ENCODE results near the gene IMPDH2.

IMPDH2 gene

DNA sequence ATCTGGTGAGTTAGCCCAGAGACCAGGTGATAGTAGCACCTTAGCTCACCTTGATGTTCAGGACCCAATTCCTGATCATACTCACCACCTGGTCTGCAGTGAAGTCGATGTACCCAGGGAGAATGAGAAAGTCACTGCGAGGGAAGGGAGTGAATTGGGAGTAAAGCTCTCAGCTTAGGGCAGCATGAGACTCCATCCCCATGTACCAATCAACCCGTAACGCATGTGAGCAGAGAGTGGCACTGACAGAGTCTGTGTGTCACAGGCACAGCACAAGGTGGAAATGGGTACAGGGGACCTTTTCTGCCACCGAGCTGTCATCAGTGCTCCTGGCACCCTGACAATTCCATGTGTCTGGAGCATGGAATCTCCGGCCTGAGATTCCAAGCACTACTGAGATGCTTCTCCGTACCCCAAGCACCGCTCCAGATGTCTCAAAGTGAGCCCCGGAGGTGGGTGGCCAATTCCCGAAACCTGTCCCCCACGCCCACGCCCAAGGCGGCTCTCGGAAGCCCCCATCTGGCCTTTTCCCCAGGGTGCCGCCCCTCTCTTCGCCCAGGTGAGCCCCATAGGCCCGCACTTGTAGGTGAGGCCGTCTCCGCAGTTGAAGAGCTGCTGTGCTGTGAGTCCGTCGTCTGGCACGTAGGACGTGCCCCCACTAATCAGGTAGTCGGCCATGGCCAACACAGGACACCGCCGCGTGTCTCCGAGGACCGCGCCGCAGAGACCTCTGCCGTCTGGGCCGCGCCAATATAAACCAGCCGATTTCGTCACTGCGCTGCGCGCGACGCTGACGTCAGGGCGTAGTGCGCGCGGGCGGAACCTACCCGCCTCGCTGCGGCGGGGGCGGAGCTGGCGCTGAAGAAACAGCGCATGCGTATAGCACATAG lies at the start of gene IMPDH2:
TSS of gene IMPDH2 (minus strand) at position 726 of the 890 bp plus-strand sequence. CDS start at position 678, 48 bp downstream.
- Mint-ChIP-seq H3K27ac (peak within 1 kb of the TSS; percentile 97), H3K27me3 (no peaks in the 10 kb centered on the region), H3K4me3 (peak within 1 kb of the TSS; percentile 98), H3K4me1 (peaks cover 47% of the 10 kb centered on the region), H3K36me3 (peaks cover 22% of the 10 kb centered on the region), H3K9me3 (no peaks in the 10 kb centered on the region)

DNA sequence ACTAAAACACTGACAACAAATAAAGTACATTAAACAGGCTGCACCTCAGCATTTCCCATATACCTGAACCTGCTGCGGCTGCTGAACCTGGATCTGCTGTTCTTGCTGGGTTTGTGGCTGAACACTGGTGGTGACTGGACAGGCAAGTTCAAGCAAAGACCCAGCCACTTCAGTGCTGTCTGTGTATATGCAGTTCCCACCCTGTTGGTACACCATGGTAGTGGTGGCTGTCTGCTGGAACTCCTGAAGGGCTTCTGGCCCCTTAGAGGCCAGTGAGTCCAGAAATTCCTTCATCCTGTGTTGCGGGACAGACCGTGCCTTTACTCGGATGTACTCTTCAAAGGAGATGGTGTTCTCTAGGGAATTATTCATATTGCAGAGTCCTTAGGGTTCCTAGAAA lies 47.4 kb upstream of the IMPDH2 start:
- H3K9me3 Mint-ChIP-seq, result no peaks in the 10 kb centered on the region
- no peak overlapping the region for H3K27ac Mint-ChIP-seq
- no peak overlapping the region for H3K4me3 Mint-ChIP-seq
- H3K27me3 Mint-ChIP-seq, result no peaks in the 10 kb centered on the region
- H3K36me3 Mint-ChIP-seq, result peaks cover 6% of the 10 kb centered on the region
- H3K4me1 Mint-ChIP-seq, result peaks cover 21% of the 10 kb centered on the region

DNA sequence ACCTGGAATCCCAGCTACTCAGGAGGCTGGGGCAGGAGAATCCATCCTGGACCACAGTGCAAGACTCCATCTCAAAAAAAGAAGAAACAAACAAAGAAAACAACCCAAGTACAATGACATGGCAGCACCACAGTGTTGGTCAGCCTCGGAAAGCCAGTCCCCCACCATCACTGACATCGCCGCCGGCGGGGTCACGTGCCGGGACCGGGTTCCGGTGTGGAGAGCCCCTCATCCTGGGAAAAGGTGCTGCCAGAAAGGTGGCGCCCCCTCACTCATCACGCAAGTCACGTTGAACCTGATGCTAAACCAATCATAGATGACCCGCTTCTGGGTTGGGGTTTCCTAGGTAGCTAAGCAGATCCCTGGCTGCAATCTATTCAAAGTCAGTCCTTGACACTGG lies 46.9 kb upstream of the IMPDH2 start:
- Mint-ChIP-seq H3K27me3 (no peaks in the 10 kb centered on the region), H3K27ac (no peak overlapping the region), H3K36me3 (peaks cover 6% of the 10 kb centered on the region), H3K4me1 (peaks cover 21% of the 10 kb centered on the region), H3K9me3 (no peaks in the 10 kb centered on the region), H3K4me3 (no peak overlapping the region)

DNA sequence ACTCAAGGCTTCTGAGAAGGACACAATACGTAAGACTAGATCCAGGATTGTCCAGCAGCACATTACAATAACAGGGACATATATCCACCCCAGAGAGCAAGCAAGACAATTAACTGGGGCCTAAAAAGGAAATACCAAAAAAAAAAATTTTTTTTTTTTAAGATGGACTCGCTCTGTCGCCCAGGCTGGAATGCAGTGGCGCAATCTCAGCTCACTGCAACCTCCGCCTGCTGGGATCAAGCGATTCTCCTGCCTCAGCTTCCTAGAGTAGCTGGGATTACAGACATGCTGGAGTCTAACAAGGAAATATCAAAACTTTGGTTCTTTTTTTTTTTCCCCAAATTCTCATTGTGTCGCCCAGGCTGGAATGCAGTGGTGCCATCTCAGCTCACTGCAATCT lies 28.8 kb upstream of the IMPDH2 start:
- Mint-ChIP-seq H3K36me3 (peaks cover 5% of the 10 kb centered on the region), H3K27ac (no peak overlapping the region), H3K27me3 (no peaks in the 10 kb centered on the region), H3K9me3 (no peaks in the 10 kb centered on the region), H3K4me3 (no peak overlapping the region), H3K4me1 (peaks cover 7% of the 10 kb centered on the region)

DNA sequence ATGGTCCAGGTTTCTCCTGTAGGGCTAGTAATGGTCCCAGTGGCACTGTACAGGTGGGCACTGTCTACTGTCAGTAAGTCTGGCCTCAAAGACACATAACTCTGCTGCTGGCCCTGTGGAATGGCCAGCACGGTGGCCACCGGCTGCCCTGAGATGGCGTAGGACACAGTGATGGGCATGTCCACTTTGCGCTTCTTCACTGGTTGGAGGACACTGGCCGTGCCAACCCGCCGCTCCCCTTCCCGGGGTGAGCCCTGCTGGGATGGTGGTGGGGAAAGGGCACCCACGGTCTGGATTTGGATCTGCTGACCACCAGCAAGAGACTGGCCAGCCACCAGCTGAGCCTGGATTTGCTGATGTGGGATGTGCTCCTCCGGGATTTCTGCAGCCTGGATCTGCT lies 28.1 kb upstream of the IMPDH2 start:
- H3K27ac Mint-ChIP-seq, result no peak overlapping the region
- H3K36me3 Mint-ChIP-seq, result peaks cover 8% of the 10 kb centered on the region
- H3K9me3 Mint-ChIP-seq, result no peaks in the 10 kb centered on the region
- H3K4me1 Mint-ChIP-seq, result peaks cover 10% of the 10 kb centered on the region
- H3K27me3 Mint-ChIP-seq, result no peaks in the 10 kb centered on the region
- H3K4me3 Mint-ChIP-seq, result no peak overlapping the region

DNA sequence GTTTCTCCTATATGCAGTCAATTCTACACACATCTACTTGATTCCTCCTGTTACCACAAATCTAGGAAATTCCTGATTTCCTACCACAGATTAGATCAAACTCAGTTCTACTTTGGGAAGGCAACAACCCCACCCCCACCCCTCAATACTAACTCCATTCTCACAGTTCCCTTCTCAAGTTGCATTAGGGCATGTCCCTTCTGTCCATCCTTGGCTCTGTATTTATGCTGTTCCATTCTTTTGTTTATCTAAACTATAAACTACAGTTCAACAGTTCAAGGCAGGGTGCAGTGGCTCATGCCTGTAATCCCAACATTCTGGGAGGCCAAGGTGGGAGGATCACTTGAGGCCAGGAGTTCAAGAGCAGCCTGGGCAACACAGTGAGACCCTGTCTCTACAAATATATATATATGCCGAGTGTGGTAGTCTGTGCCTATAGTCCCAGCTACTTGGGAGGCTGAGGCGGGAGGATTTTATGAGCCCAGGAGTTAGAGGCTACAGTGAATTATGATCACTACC lies 25.2 kb upstream of the IMPDH2 start:
- Mint-ChIP-seq H3K27me3 (no peaks in the 10 kb centered on the region), H3K9me3 (no peaks in the 10 kb centered on the region), H3K4me3 (no peak overlapping the region), H3K36me3 (peaks cover 11% of the 10 kb centered on the region), H3K4me1 (peaks cover 25% of the 10 kb centered on the region), H3K27ac (peak overlapping the region; percentile 3)

DNA sequence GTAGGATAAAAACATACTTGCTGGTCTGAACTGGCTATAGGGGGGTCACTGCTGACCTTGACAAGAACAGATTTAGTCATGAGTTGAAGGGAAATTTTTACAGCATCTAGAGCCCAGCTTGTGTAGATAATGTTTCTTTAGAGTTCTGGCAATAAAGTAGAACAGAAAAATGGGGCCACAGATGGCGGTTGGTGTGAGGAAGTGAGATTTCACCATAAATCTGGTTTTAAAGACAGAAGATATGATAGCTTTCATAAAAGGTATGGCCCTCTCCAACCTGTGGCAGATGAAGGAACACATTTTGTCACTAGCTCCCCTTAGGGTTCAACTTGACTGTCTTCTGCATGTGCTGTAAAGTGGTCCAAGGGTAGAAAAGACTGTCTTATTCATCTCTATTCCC lies 24.3 kb upstream of the IMPDH2 start:
- no peak overlapping the region for H3K4me3 Mint-ChIP-seq
- peaks cover 11% of the 10 kb centered on the region for H3K36me3 Mint-ChIP-seq
- H3K27ac Mint-ChIP-seq, result no peak overlapping the region
- H3K9me3 Mint-ChIP-seq, result no peaks in the 10 kb centered on the region
- H3K4me1 Mint-ChIP-seq, result peaks cover 25% of the 10 kb centered on the region
- H3K27me3 Mint-ChIP-seq, result no peaks in the 10 kb centered on the region

DNA sequence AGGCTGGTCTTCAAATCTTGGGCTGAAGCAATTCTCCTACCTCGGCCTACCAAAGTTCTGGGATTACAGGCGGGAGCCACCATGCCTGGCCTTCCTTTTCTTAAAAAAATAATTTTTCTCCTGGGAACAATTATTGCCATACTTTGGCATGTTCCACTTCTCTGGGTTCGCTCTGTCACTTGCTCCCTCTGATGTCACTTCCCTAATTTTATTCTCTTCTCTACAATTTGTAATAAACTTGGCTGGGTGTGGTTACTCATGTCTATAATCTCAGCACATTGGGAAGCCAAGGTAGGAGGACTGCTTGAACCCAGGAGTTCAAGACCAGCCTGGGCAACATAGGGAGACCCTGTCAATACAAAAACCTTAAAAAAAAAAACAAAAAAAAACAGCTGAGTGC lies 6.1 kb upstream of the IMPDH2 start:
- H3K9me3 Mint-ChIP-seq, result no peaks in the 10 kb centered on the region
- H3K36me3 Mint-ChIP-seq, result peaks cover 5% of the 10 kb centered on the region
- H3K4me1 Mint-ChIP-seq, result no peaks in the 10 kb centered on the region
- peak overlapping the region; percentile 41 for H3K27ac Mint-ChIP-seq
- H3K4me3 Mint-ChIP-seq, result no peak overlapping the region
- H3K27me3 Mint-ChIP-seq, result no peaks in the 10 kb centered on the region

DNA sequence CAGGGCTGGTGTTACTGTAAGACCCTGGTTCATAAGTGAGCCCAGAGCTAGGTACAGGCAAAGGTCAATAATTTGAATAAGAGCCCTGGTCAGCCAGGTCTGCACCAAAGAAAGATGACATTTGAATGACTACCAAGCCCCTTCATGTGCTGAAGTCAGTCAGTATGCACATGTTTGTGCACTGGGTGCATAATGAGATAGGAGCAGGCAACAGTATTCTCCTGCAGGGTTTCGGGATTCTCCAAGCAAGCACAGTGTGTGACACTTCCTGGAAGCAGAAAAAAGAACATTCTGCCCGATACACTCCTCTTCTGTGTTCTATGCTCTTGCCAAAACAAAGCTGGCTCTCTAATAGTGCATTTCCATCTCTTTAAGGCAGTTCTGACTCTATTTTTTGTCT lies 5.5 kb upstream of the IMPDH2 start:
- Mint-ChIP-seq H3K9me3 (no peaks in the 10 kb centered on the region), H3K4me1 (peaks cover 2% of the 10 kb centered on the region), H3K36me3 (peaks cover 5% of the 10 kb centered on the region), H3K27ac (peak overlapping the region; percentile 23), H3K4me3 (no peak overlapping the region), H3K27me3 (no peaks in the 10 kb centered on the region)

DNA sequence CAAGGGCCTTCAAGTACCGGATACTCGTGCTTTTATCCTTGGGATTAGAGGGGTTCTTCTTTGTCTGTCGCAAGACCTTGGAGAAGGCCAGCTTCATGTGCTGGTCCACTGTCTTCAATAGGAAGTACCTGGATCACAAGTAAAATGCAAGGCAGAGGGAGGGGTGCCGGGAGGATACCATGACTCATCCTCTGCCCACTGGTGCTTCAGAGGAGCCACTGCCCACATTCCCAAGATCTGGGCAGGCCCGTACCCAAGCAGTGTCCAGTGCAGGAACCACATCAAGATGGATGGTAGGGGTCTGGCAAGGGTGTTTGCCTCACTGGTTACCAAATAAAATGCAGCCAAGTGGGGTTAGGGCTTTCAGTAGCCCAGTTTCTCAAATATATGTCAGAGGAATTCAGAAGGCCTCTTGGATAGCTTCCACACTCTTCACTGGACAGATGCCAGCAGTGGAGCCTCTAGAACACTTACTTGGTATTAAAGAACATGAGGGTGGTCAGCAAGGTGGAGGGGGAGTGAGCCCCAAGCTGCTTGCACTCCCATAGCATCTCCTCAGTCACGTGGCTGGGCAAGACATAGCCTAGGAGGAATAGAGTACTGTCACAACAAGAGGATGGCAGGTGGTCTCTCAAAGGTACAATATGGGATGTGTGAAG lies 3.6 kb upstream of the IMPDH2 start:
- peaks cover 18% of the 10 kb centered on the region for H3K4me1 Mint-ChIP-seq
- no peaks in the 10 kb centered on the region for H3K27me3 Mint-ChIP-seq
- H3K9me3 Mint-ChIP-seq, result no peaks in the 10 kb centered on the region
- peak overlapping the region; percentile 3 for H3K27ac Mint-ChIP-seq
- no peak overlapping the region for H3K4me3 Mint-ChIP-seq
- peaks cover 13% of the 10 kb centered on the region for H3K36me3 Mint-ChIP-seq

DNA sequence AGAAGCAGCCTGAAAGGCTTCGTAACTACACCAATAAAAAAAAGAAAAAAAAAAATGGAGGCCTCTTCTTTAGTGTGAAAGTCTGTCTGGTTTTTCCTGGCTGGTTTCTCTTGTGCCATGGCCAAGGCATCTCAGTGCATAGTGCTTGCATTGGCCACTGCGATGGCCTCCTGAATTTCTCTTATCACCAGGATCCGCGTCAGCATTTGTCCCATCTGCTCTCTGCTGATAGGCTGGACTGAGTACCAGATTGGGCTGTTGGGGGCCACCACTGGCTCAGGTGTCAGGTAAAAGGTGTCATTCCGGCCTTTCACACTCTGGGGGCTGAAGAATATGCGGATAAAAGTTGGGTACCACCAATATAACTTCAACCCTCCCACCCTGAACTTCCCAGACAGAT lies 1.1 kb upstream of the IMPDH2 start:
- Mint-ChIP-seq H3K27ac (no peak overlapping the region), H3K27me3 (no peaks in the 10 kb centered on the region), H3K36me3 (peaks cover 22% of the 10 kb centered on the region), H3K9me3 (no peaks in the 10 kb centered on the region), H3K4me3 (no peak overlapping the region), H3K4me1 (peaks cover 33% of the 10 kb centered on the region)

DNA sequence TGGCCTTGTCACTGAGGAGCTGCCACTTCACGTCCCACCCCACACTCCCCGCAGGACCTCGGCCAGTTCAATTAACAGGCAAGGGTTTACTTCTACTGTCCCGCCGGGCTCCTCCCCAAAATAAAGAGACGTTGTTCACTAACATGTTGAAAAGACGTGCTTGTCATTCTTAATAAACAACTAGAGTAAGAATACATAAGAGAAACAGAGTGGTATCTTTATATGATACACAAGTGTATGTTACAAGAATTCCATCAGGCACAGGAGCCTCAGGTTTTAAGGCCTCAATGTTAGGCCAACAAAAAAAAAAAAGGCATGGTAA lies 326 bp upstream of the IMPDH2 start:
- Mint-ChIP-seq H3K27me3 (no peaks in the 10 kb centered on the region), H3K4me3 (peak overlapping the region; percentile 98), H3K4me1 (peaks cover 41% of the 10 kb centered on the region), H3K9me3 (no peaks in the 10 kb centered on the region), H3K36me3 (peaks cover 22% of the 10 kb centered on the region), H3K27ac (peak overlapping the region; percentile 97)

DNA sequence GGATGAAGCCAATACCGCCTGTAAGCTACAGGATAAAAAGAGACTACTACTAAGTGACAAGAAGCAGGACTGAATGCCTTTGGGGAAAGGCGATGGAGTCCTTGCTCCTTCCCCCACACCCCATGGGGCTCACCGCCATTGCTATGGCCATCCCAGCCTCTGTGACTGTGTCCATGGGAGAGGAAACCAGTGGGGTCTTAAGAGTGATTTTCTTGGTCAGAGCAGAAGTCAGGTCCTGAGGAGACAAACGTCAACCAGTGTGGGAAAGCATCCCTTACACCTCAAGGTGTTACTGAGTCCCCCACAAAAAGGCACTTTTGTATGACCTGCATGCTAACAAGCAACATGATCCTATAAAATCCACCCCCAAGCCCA lies 913 bp downstream of the IMPDH2 start:
- Mint-ChIP-seq H3K27ac (peak overlapping the region; percentile 97), H3K27me3 (no peaks in the 10 kb centered on the region), H3K4me3 (peak overlapping the region; percentile 98), H3K9me3 (no peaks in the 10 kb centered on the region), H3K36me3 (peaks cover 22% of the 10 kb centered on the region), H3K4me1 (peaks cover 51% of the 10 kb centered on the region)

DNA sequence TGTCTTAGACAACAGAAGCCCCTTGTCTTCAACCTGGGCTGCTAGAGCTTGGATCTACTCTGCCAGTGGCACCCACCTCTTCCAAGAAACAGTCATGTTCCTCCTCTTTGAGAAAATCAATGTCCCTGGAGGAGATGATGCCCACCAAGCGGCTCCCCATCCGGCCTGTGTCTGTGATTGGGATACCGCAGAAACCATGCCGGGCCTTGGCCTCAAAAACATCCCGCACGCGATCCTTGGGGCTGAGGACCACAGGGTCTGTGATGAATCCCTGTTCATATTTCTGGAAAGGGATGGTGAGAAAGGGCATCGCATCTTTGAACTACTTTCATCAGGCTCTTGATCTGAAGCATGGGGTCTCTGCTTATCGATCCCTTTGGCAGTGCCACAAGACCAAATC lies 1.6 kb downstream of the IMPDH2 start:
- Mint-ChIP-seq H3K4me1 (peaks cover 55% of the 10 kb centered on the region), H3K36me3 (peaks cover 24% of the 10 kb centered on the region), H3K27ac (peak overlapping the region; percentile 97)

DNA sequence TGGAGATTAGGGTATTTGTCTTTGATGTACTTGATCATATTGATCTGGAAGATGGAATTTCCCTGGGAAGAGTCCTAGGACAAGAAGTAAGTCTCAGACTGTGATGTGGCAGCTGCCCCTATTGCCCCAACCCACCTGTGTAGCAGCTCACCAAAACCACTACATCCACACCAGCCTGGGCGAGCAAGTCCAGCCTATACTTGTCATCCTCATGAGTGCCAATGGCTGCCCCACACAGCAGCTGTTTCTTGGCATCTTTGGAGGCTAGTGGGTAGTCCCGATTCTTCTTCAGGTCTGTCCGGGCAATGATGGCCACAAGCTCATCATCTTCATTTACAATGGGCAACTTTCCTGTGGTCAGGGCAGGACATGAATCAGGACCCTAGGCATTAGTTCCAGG lies 2.7 kb downstream of the IMPDH2 start:
- H3K27ac Mint-ChIP-seq, result peak overlapping the region; percentile 35
- H3K9me3 Mint-ChIP-seq, result no peaks in the 10 kb centered on the region
- H3K27me3 Mint-ChIP-seq, result no peaks in the 10 kb centered on the region
- H3K4me1 Mint-ChIP-seq, result peaks cover 55% of the 10 kb centered on the region
- peaks cover 25% of the 10 kb centered on the region for H3K36me3 Mint-ChIP-seq
- H3K4me3 Mint-ChIP-seq, result peak overlapping the region; percentile 26

More for the DNA sequence above, 1.6 kb downstream of the IMPDH2 start:
- Mint-ChIP-seq H3K27me3 (no peaks in the 10 kb centered on the region), H3K9me3 (no peaks in the 10 kb centered on the region), H3K4me3 (peak overlapping the region; percentile 98)

DNA sequence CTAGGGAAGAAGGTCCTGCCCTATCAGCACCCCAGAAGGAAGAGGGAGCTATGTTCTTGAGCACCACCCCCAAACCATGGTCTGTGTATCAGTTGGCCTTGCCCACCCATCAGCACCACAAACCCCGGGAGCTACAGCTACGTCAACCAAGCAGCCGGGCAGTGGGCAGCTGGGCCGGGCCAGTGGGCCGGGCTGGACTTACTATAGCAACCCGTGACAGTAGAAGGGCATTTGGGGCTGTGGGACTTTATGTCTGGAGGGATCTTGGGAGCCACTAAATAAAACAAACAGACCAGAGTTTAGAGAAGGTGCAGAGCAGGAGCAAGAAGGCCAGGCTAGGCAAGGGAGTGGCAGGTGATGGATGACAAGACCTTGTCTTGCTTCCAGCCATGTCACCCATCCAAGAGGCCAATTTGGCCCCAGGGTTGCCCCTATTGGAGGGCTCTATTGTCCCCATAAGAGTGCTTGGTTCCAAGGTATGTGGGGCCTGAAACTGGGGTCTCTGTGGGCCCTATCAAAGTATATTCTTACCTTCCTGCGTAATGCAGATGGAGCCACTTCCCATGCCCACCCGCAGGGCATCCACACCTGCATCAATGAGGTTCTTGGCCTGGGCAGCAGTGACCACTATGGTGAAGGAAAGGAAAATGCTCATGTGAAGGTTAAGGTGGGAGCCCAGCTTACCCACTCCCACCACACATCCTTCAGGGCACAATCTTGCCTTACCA lies 3.2 kb downstream of the IMPDH2 start:
- peaks cover 24% of the 10 kb centered on the region for H3K36me3 Mint-ChIP-seq
- peaks cover 59% of the 10 kb centered on the region for H3K4me1 Mint-ChIP-seq
- H3K27me3 Mint-ChIP-seq, result no peaks in the 10 kb centered on the region
- H3K4me3 Mint-ChIP-seq, result peak overlapping the region; percentile 72
- H3K27ac Mint-ChIP-seq, result peak overlapping the region; percentile 89
- H3K9me3 Mint-ChIP-seq, result no peaks in the 10 kb centered on the region

All from activated naive CD4-positive, alpha-beta T cell treated with anti-CD3 and anti-CD28 coated beads, Interleukin-2, amount 50 U/mL, for 24 hours (primary cell).